Brain pericyte (primary cell): Measurements from ENCODE around the gene OTULINL.

ENCODE experiments used
- DNase-seq: peaks from one replicate; pipeline ENCODE4 v3.0.0-alpha.2; 2012; ENCODE audit warnings: low read depth, low spot score

The OTULINL gene

DNA sequence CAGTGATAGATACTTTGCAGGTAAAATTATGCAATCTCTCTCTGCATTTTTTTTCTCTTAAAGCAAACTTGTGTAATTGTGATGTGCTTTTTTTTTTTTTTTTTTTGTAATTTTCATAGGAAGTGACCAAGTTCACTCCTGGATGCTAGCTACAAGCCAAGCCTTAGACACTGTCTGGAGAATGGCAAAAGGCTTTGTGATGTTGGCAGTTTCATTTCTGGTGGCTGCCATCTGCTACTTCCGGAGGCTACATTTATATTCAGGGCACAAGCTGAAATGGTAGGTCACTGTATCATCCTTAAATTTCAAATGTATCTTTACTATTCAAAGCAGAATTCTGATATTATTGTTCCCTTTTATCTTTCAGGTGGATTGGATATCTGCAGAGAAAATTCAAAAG lies 19.3 kb downstream of the OTULINL start:
- no peak for DNase-seq

DNA sequence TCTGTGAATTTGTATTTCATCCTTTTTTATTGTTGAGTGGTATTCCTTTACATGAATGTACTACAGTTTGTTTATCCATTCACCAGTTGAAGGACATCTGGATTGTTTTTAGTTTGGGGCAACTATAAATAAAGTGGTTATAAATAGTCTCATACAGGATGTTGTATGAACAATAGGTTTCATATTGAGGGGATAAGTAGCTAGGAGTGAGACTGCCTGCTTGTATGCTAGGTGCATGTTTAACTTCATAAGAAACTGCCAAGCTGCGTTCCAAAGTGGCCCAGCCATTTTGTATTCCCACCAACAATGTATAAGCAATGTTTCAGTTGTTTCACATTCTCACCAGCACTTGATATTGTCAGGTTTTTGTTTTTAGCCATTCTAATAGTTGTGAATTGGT lies 21.5 kb downstream of the OTULINL start:
- DNase-seq = no peak

DNA sequence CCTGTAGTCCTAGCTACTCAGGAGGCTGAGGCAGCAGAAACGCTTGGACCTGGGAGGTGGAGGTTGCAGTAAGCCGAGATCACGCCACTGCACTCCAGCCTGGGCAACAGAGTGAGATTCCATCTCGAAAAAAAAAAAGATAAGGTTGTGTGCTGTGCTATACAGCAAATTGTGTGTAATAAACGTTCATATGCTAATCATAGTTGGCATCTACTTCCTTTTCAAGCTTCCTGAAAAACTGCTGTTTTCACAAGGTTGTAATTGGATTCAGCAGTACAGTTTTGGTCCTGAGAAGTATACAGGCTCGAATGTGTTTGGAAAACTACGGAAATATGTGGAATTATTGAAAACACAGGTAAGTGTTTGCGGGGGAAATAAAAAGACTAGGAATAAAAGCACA lies 25.5 kb downstream of the OTULINL start:
- DNase-seq = no peak

DNA sequence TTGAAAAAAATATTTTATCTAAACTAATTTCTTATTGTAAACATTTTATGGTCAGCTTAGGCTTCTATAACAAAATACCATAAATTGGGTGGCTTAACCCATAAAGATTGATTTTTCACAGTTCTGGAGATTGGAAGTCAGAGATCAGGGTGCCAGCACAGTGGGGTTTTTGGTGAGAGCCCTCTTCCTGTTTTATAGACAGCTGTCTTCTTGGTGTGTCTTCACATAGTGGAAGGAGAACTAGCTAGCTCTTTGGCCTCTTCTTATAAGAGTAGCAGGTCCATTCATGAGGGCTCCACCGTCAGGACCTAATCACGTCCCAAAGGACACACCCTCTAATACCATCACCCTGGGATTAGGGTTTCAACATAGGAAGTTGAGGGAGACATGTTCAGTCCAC lies 26.6 kb downstream of the OTULINL start:
- DNase-seq = no peak

DNA sequence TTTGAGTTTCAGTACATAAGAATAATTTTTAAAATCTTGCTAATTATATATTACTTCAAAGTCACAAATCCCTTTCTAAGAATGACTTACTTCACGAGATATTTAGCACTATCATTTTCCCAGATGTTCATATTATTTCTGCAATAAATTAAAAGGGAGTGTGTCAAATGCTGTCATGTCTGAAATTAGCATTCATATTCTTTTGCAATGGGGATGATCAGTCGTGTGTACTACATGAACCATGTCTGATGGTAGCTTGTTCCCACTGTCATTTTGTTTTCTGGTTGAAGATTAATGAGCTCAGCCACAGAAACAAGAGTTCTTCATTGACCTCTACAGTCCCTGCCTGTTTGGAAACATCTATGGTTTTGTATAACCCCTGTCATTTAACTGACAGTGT lies 30.1 kb downstream of the OTULINL start:
- DNase-seq = no peak

DNA sequence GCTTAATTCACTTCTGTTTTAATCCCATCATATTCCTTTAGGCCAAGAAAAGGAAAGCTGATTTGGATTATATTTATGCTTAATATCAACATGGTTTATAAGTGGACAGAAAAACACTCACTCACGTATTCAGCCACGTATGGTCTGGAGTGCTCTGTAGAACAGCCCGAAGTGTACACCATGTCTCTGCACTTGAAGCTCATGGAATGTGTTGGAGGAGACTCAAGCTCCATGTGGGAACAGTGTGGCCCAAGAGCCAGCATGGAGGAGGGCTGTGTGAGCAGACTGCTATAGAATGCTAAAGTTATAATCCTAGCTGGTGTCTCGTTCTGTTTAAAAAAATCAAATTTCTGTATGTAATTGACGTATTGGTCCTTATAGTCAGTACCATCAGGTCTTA lies 32.9 kb downstream of the OTULINL start:
- DNase-seq = no peak

DNA sequence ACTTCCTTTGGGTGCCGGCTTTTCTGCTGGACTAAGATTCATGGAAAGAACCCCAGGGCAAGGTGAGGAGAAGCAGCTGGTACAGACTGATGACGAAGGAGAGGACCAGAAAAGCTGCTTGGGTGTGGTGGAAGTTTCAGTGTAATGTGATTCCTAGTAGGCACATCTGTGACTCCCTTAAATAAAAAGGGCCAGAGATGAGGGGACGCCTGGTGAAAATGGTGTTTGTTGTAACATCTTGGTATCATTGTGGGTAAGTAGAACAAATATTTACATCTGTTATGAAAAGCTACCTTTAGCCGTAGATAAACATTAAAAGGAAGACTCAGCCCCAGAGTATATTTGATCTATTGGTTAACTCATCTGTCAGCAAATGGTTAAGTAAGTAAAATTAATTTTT lies 33.8 kb downstream of the OTULINL start:
- no peak for DNase-seq

DNA sequence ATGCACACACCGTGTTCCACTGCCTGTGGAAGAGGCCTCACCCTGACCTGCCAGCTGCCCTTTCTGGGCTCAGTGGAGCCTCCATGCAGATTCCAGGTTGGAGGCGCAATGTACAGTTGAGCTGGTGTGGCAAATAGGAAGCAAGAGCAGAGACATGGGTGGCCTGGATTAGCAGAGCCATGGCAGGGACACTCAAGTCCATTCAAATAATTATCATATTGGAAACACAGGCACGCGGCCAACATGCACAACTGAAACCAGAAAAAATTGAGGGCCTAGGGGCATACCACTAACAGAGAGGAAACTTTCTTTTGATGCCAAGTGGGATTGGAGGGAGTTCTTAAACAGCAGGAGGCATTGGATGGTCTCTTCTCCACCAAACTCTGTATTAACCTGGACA lies 35.8 kb downstream of the OTULINL start:
- DNase-seq = no peak

DNA sequence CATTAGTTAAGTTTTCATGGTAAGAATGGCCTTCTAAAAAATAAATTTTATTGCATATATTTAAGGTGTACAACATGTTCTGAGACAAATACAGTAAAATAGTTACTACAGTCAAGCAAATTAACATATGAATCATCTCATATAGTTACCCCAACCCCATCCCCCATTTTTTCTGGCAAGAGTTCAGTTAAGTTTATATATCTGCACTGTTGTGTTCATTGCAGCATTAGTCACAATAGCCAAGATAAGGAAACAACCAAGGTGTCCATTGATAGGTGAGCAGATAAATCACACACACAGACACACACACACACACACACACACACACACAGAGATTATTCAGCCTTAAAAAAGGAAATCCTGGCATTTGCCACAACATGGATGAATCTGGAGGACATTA lies 45.7 kb downstream of the OTULINL start:
- no peak for DNase-seq

DNA sequence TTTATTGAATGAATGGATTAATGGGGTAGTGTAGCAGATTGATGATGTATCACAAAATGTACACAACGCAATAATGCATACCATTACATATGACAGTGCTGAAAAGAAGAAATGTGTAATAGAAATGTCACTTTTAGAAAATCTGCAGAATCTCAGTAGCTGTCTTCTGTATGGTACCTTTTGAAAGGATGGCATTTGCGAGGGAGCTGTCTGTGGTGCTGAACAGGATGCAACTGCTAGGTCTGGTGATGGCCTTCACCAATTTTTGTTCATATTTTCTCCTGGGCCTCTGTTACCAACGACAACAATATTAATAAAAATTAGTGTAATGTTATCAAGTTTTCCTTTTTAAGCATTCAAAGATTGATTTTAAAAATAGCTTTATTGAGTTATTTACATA lies 46.8 kb downstream of the OTULINL start:
- DNase-seq = no peak

DNA sequence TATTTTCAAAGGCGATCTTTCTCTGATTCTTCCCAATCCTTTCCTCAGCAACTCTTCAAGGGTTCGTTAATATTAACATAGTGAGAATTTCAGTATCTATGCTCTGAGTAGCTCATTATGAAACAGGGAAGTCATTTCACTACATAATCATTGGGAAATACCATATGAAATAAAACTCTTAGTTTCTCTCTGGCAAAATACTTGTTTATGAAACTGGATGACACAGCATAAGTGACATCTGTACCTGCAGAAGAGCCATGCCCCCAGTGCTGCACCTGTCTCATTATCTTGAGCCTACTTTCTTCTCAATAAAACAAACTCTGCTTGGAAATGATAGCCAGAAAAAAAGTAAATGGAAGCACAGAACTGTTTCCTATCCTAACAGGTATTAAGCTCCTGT lies 49.1 kb downstream of the OTULINL start:
- no peak for DNase-seq

DNA sequence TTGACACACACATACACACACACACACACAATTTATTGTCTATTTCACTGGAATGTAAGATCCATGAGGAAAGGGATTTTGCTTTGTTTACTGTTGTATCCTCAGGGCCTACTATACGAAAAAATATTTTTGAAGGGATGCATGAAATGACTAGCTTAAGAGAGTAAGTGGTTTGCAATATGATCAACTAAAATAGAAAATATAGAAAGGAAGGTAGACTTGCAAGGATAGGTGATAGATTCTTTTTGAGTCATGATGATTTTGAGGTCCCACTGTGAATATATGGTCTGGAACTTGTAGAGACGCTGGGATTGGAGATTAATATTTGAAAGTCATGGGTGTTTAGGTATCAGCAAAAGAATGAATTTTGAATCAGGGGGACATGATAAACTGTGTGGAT lies 54.1 kb downstream of the OTULINL start:
- DNase-seq = no peak

DNA sequence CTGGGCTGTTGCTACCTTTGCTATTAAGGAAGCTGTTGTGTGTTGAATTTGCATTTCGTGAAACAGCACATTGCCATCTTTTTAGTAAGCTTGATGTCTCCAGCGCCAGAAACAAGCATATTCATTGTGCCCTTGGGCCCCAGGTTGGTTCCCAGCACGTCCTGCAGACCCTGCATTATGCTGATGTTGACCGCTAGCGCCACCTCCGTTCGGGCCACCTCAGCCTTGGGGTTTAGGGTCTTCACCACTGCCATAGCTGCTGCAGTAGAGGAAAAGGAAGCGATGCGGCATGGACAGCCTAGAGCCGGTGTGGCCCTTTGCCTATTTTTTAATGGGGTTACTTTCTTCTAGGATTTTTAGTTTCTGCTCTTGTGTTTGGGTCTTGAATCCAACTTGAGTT lies 59.2 kb downstream of the OTULINL start:
- DNase-seq = no peak

DNA sequence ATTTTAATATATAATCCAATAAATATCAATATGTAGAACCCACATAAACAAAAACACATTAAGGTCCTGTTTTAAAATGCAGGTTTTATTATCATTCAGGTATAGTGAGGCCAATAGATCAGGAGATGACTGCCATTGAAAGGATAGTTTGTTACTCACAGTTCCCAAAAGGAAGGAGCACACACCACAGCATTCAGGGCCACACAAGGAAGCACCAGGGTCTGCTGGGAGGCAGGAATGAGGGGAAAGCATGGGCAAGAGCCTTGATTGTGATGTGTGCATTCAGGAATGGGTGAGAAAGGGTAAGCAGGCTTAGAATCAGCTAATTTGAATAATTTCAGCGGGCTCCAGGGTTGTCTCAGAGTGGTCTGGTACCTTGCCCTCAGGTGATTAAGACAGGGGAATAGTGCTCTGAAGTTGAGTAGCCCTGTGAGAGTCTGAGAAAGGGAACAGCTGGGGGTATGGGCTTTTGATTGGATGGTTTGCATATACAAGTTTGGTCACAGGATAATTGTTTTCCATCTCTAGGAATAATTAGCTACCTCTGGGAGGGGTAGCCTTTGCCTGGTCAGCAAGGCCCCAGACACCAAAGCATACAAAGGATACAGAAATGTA lies 63.1 kb downstream of the OTULINL start:
- DNase-seq = no peak

DNA sequence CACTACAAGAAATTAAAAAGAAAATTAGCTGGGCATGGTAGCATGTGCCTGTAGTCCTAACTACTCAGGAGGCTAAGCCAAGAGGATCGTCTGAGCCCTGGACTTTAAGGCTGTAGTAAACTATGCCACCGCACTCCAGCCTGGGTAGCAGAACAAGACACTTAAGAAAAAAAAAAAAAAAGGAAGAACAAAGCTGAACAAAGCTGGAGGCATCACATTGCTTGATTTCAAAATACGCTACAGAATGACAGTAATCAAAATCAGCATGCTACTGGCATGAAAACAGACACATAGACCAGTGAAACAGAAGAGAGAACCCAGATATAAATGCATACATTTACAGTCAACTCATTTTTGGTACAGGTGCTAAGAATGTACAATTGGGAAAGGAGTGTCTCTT lies 68.5 kb downstream of the OTULINL start:
- no peak for DNase-seq

DNA sequence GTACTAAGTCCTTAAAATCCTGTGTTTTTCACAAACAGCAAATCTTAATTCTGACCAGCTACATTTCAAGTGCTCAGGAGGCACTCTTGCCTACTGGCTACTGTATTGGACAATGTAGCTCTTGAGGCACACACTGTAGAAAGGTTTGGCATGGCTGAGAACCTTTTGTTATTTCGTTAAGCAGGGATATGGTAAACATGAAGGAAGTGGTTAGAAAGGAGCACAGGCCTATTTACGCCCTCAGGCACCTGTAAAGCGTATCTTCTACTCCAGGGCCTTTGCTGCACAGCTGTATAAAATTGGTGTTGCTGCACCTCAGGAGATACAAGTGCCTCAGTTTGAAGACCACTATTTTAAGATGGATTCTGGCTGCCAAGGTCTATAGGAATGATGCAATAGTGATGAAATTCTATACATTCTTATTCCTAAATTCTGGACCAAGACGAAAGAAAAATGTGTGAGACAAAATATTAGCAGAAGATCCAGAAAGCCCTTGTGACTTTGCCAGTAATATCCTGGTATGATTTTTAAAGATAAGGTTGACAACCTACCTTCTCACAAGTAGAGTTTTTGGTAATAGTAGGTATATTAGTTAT lies 73.7 kb downstream of the OTULINL start:
- DNase-seq = no peak

DNA sequence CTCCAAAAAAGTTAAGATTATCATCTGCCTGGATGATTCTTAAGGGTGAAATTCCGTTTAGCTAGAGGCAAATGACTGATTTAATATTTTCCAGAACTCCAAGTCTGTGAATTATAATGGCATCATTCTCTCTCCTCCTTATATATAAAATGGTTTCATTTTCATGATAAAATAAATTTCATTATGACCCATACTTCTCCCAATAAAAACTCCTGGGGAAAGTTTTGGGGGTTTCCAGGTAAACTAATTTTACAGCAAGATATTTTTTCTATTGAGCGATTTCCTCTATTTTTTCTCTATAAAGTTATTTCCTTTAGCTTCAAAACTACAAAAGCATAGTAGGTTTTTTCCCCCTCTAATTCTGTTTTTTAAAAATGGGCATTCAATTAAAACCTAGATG lies 75.3 kb downstream of the OTULINL start:
- DNase-seq = no peak

DNA sequence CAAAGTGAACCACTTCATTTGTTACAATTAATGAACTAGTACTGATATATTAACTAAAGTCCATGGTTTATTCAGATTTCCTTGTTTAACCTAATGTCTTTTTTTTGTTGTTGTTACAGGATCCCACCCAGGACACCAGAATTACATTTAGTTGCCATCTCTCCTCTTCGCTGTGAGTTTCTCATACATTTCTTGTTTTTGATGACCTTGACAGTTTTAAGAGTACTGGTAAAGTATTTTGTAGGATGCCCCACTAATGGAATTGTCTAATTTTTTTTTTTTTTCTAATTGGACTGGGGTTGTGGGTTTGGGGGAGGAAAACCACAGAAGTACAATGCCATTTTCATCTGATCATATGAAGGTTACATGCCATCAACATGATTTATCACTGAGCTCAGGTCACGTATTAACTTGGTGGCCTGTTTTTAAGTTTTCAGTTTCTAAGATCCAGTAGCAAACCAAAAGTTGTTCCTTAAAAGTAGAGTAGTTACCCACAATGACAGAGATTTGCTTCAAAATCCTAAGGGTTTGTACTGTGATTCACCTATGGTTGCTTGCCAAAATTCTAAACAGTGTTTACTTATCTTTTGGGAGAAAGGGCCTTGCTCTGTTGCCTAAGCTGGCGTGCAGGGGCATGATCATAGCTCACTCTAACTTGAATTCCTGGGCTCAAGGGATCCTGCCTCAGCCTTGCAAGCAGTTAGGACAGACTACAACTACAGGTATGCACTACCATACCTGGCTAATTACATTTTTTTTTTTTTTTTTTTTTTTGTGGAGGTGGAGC lies 78.4 kb downstream of the OTULINL start:
- DNase-seq = no peak

DNA sequence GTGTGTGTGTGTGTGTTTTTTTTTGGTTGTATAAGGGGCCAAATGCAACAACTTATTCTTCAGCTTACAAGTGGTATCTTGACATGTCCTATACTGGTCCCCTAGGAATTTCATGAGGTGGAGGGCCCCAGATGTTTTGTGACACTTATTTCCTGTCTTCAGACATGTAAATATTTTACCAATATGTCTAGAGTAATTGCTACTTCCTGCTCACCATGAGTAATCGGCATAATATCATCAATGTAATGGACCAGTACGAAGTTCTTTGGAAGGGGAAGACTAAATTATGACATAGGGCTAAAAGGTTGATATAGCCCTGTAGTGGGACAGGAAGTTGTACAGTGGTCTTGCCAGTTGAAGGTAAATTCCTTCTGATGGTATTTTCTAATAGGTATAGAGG lies 79.2 kb downstream of the OTULINL start:
- no peak for DNase-seq
